Activated CD8-positive, alpha-beta T cell treated with anti-CD3 and anti-CD28 coated beads, Interleukin-2, amount 10 ng/mL, durations not matched to agents 7 days and 5 days (primary cell): ENCODE results near the gene ZCWPW1. TPM values are rescaled to one million over a fixed set of nuclear protein-coding genes. Genes with fewer than 3 reads are reported as not detected.

Source experiments
- ATAC-seq: fragments of 150-1000 bp; cut with Tn5 transposase; one replicate; pipeline ENCODE4 v1.10.0; 2021; ENCODE audit warnings: moderate library complexity
- CTCF ChIA-PET: fragments of 350-600 bp; sonication (Branson Sonifier 250); formaldehyde crosslinking; loops from one replicate; lab custom pipeline; 2021; ENCODE audit warnings: antibody characterized with exemption; lab: Charles Lee
- POLR2A ChIA-PET: fragments of 350-600 bp; sonication (Branson Sonifier 250); formaldehyde crosslinking; loops from one replicate; lab custom pipeline; 2021; ENCODE audit warnings: antibody characterized with exemption; lab: Charles Lee
- DNase-seq: peaks from one replicate; pipeline ENCODE4 v3.0.0-alpha.2; 2020
- H3K27ac Mint-ChIP-seq: one replicate; pipeline ENCODE4 v1.8.0; 2021; ENCODE audit warnings: mild to moderate bottlenecking, mixed read lengths
- H3K27me3 Mint-ChIP-seq: one replicate; pipeline ENCODE4 v1.8.0; 2021; ENCODE audit warnings: low read depth, mixed read lengths
- H3K36me3 Mint-ChIP-seq: one replicate; pipeline ENCODE4 v1.8.0; 2021; ENCODE audit warnings: low read depth, mixed read lengths
- H3K4me1 Mint-ChIP-seq: one replicate; pipeline ENCODE4 v1.8.0; 2021; ENCODE audit warnings: low read depth, mixed read lengths
- H3K4me3 Mint-ChIP-seq: one replicate; pipeline ENCODE4 v1.8.0; 2021; ENCODE audit warnings: mild to moderate bottlenecking, mixed read lengths
- H3K9me3 Mint-ChIP-seq: one replicate; pipeline ENCODE4 v1.8.0; 2022; ENCODE audit warnings: mixed read lengths; ENCODE audit not compliant: insufficient read depth
- total RNA-seq, 2 experiments: library from RNA; stranded (reverse); gene quantifications; one replicate each; pipeline ENCODE4 v1.2.3, GENCODE V29; 2021

ZCWPW1 gene, protein sequence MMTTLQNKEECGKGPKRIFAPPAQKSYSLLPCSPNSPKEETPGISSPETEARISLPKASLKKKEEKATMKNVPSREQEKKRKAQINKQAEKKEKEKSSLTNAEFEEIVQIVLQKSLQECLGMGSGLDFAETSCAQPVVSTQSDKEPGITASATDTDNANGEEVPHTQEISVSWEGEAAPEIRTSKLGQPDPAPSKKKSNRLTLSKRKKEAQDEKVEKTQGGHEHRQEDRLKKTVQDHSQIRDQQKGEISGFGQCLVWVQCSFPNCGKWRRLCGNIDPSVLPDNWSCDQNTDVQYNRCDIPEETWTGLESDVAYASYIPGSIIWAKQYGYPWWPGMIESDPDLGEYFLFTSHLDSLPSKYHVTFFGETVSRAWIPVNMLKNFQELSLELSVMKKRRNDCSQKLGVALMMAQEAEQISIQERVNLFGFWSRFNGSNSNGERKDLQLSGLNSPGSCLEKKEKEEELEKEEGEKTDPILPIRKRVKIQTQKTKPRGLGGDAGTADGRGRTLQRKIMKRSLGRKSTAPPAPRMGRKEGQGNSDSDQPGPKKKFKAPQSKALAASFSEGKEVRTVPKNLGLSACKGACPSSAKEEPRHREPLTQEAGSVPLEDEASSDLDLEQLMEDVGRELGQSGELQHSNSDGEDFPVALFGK
- total RNA-seq, result 1 to 10 TPM; 2.6 to 2.8 TPM

DNA sequence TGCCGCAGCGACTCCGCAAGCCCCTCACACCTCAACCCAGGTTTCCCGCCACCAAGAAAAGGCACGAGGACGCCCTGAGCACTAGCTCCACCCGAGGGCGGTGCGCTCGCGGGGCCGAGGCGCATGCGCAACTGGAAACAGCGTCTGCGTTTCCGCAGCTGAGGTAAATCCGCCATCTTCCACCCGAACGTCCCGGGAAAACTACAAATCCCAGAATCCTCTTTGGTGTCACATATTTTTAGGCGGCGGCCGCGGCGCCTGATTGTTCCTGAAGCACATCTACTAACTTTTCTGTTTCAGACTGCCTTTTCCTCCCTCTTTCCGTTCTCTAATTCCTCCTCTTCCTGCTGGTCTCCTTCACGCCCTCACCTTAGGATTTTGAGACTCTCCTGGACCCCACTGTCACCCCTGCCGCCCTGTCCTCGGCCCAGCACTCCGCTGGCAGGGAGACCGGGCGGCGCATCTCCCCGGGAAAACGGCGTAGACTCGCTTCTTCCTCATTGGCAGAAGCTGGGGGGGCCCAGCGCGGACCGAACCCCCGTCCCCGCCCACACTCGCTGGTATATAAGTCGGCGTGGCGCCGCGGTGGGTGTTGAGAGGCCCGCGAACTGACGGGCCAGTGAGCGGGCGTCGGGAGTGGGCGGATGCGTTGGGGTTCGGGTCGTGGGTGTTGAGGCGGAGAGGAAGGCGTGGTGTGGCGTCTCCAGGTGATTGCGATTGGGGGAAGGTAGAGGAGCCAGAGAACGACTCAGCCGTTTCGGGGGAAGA lies at the start of gene ZCWPW1:
Gene ZCWPW1 (minus strand): TSS at position 505 of the 768 bp plus-strand sequence. CDS start 8,054 bp downstream, outside the sequence.
- ATAC-seq, result peak; percentile 68
- ChIA-PET POLR2A (interaction anchor here (0.6 to 2.4 kb wide), 31 partner anchors 8 to 923 kb away, joined by 3 to 17 read pairs (median 5); partner anchors contain the start of genes AGFG2, AP4M1, FBXO24 and GPC2), CTCF (interaction anchor here (0.6 to 2.3 kb wide), 11 partner anchors 8 to 299 kb away, joined by 3 to 17 read pairs (median 4); partner anchors contain the start of gene POP7)
- Mint-ChIP-seq H3K4me1 (peaks cover 36% of the 10 kb centered on the region), H3K4me3 (peak within 1 kb of the TSS; percentile 98), H3K27me3 (peaks cover 6% of the 10 kb centered on the region), H3K27ac (peak within 1 kb of the TSS; percentile 100), H3K9me3 (peaks cover 3% of the 10 kb centered on the region), H3K36me3 (peaks cover 39% of the 10 kb centered on the region)
- peak; percentile 97 for DNase-seq

DNA sequence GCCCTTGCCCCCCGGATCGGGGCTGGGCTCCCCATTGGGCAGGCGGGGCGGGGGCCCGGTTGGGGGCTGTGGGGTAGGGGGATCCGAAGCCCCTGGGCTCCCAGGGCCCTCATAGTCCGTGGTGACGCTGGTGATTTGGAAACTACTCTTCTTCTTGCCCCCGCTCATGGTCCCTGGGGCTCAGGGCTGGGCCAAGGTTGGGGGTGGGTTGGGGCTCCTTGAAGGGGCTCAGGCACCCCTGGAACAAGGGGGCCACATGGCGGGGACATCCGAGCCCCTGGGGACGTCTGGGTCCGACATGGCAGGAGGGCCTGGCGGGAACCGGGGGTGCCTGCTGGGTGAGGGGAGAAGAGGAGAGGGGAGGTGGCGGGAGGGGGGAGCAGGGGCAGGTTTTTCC lies 49.4 kb upstream of the ZCWPW1 start:
- H3K27ac Mint-ChIP-seq, result peak overlapping the region; percentile 92
- peak; percentile 35 for DNase-seq
- CTCF ChIA-PET, result interaction anchor here (1.0 to 4.9 kb wide), 9 partner anchors 18 to 374 kb away, joined by 3 to 29 read pairs (median 5); partner anchors contain the start of gene SLC12A9

DNA sequence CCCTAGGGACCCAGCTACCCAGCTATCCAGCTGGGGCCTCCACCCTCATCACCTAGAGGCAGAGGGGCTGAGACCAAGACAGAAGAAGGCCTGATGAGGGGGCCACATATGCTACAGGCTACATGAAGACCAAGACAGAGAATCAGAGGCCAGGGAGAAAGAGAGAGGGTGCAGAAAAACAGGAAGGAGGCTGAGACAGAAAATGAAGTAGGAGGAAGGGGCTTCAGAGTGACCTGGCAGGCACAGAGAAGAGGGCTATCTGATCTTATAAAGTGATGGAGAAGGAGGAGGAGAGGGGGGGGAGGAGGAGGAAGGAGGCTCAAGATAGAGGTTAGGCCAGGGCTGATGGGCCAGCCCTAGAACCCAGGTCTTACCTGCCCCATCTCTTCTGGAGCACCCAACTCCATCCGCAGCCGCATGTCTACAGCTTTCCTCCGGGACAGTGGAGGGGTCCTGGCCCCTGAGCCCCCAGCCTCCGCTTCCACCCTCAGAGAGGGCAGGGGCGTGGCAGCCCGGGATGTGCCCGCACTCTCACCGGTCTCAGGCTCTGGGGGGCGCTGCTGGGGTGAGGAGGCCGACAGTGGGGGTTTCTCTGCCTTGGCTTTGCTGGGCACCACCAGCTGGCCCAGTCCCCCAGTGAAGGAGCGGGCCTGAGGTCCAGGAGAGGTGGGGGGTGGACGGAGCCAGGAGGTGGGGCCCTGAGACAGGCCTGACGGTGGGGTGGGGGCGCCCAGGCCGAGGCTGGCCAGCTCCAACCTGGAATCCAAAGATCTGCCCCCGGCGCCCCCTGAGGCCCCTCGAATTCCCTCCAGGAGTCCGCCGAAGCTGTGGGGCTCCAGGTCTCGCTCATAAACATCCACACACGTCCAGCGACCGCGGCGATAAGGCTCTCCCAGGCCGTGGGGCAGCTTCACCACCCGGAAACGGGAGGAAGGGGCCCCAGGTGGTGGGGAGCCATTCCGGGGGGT lies 48.7 kb upstream of the ZCWPW1 start:
- ChIA-PET POLR2A (interaction anchor here (0.7 to 2.5 kb wide), 9 partner anchors 17 to 109 kb away, joined by 3 to 12 read pairs (median 3); partner anchors contain the start of gene FBXO24), CTCF (interaction anchor here (0.7 to 4.9 kb wide), 13 partner anchors 17 to 375 kb away, joined by 3 to 29 read pairs (median 4); partner anchors contain the start of genes FBXO24, MOSPD3, PPP1R35 and SLC12A9)
- H3K4me1 Mint-ChIP-seq, result peaks cover 42% of the 10 kb centered on the region
- peaks cover 38% of the 10 kb centered on the region for H3K36me3 Mint-ChIP-seq
- ATAC-seq (no peak), DNase-seq (peak; percentile 69)
- no peaks in the 10 kb centered on the region for H3K9me3 Mint-ChIP-seq
- peak overlapping the region; percentile 98 for H3K4me3 Mint-ChIP-seq
- H3K27ac Mint-ChIP-seq, result peak overlapping the region; percentile 67
- no peaks in the 10 kb centered on the region for H3K27me3 Mint-ChIP-seq

More for the DNA sequence above, 49.4 kb upstream of the ZCWPW1 start:
- no peak for ATAC-seq
- peak overlapping the region; percentile 98 for H3K4me3 Mint-ChIP-seq
- no peaks in the 10 kb centered on the region for H3K9me3 Mint-ChIP-seq
- H3K36me3 Mint-ChIP-seq, result peaks cover 35% of the 10 kb centered on the region
- H3K4me1 Mint-ChIP-seq, result peaks cover 45% of the 10 kb centered on the region
- POLR2A ChIA-PET, result interaction anchor here (0.9 to 2.5 kb wide), 7 partner anchors 38 to 88 kb away, joined by 3 to 12 read pairs (median 3); no protein-coding TSS in a partner anchor
- H3K27me3 Mint-ChIP-seq, result no peaks in the 10 kb centered on the region

DNA sequence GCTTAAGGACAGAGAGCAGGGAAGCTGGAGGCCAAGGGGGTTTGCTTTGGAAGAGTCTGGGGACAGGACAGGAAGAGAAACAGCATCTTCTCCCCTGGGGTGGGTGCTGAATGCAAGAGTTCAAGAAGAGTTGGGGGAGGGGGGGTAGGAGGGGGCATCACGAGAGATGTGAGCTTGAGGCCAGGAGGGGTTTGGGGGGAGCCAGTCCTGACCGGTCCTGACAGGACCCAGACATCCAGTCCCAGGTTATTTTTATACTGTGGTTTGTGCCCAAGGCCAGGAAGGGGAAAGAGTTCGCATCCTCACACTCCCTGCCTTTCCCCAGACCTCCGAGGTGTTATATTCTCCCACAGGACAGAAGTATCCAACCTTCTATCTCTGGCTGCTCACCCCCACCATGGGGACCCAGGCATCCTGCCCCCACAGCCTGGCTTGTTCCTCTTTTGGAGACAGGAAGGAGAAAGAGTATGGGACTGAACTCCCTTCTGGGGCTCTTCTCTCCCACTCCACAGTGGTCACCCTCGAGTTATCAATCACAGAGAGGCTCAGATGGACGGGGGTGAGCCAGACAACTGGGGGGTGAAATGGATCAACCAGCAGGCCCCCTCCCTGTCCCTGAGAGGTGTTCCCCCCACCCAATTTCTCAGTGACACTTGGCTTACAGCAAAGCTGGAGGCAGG lies 47.7 kb upstream of the ZCWPW1 start:
- no peaks in the 10 kb centered on the region for H3K9me3 Mint-ChIP-seq
- DNase-seq (no peak), ATAC-seq (no peak)
- peak overlapping the region; percentile 98 for H3K4me3 Mint-ChIP-seq
- ChIA-PET POLR2A (interaction anchor here (0.7 to 1.4 kb wide), 5 partner anchors 16 to 84 kb away, joined by 3 to 5 read pairs (median 3); no protein-coding TSS in a partner anchor), CTCF (interaction anchor here (0.7 to 4.9 kb wide), 10 partner anchors 16 to 216 kb away, joined by 3 to 29 read pairs (median 4); partner anchors contain the start of genes FBXO24, MOSPD3 and PPP1R35)
- peak overlapping the region; percentile 84 for H3K27ac Mint-ChIP-seq
- no peaks in the 10 kb centered on the region for H3K27me3 Mint-ChIP-seq
- peaks cover 42% of the 10 kb centered on the region for H3K36me3 Mint-ChIP-seq
- H3K4me1 Mint-ChIP-seq, result peaks cover 44% of the 10 kb centered on the region

DNA sequence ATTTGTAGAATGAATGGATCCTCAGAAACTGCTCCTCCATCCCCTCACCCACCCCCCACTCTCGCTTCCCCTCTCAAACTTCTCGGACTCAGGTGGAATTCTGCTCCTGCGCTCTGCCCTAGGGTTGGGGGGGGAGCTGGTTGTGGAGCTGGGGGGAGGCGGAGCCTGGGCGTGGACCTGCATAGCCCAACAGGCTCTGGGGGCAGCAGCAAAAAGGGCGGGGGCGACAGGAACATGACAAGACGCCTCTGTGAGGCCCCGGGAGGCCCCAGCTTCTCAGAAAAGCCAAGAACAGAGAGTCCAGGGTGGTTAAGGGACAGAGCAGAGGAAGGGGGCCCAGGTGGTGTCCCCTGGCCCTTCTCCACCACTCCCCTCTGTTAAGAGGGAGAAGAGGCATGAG lies 47.0 kb upstream of the ZCWPW1 start:
- POLR2A ChIA-PET, result interaction anchor here (0.7 to 1.1 kb wide), 2 partner anchors 32 to 84 kb away, joined by 3 read pairs; no protein-coding TSS in a partner anchor
- ATAC-seq (no peak), DNase-seq (peak; percentile 40)
- H3K36me3 Mint-ChIP-seq, result peaks cover 45% of the 10 kb centered on the region
- peak overlapping the region; percentile 84 for H3K27ac Mint-ChIP-seq
- H3K27me3 Mint-ChIP-seq, result no peaks in the 10 kb centered on the region
- CTCF ChIA-PET, result interaction anchor here (0.8 to 4.9 kb wide), 3 partner anchors 18 to 113 kb away, joined by 3 to 29 read pairs (median 3); no protein-coding TSS in a partner anchor
- H3K9me3 Mint-ChIP-seq, result no peaks in the 10 kb centered on the region
- H3K4me3 Mint-ChIP-seq, result peak overlapping the region; percentile 98
- peaks cover 44% of the 10 kb centered on the region for H3K4me1 Mint-ChIP-seq

DNA sequence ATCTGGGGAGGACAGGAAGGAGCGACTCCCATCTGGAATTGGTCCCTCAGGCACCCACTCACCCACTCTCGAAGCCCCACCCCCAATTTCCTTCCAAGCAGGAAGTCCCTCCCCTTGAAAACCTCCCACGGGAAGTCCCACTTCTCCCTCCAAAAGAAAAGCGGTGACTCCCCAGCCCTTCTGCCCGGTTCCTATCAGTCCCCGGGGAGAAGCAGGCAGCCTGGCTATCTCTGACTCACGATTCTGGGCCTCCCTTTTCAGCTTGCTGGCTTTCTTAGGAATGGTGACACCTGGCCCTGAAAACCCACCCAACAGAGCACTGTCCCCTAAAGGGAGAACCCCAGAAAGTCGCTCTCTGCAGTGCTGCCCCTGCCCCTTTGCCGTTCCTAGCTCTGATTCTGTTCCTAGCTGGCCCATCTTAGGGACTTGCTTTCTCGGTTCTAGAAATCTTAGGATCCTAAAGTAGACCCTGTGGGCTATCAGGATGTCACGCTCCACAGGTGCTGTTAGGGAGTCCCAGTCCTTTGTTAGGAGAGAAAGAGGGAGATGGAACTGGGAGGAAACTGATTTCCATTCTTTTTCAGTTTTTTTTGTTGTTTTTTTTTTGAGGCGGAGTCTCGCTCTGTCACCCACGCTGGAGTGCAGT lies 44.5 kb upstream of the ZCWPW1 start:
- no peak for ATAC-seq
- no peaks in the 10 kb centered on the region for H3K9me3 Mint-ChIP-seq
- peaks cover 41% of the 10 kb centered on the region for H3K4me1 Mint-ChIP-seq

DNA sequence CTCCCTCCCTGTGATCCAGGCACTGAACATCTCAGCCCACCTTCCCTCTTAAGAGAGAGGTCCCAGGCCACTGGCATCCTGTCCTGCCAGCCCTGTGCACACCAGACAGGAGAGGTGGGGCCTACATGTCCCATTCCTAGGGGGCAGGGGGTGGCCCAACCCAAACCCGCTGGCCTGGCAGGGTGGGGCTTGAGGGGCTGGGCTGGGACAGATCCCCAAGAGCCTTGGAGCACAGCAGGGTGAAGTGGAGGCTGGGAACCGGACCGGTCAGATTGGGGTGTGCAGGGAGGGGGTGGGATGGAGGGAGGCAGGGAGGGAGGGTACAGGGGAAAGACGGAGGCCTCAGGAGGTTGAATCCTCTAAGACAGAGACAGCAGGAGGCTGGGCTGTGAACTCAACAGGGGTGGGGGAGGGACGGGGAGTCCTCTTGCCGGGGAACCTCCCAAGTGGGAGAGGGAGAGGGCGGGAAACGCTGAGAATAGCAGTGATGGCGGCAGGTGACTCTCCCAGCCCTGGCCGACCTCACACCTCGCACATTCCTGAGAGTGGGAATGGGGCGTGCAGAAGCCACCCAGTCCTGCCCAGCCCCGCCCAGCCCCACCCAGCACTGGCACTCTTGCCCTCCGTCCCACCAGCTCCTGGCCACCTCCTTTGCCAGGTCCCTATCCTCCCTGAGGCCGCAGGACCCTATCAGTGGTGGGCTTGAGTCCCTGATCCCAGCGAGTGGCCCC lies 43.8 kb upstream of the ZCWPW1 start:
- POLR2A ChIA-PET, result no interaction called here
- CTCF ChIA-PET, result interaction anchor here (3.4 kb wide), 1 partner anchor 10 kb away, joined by 19 read pairs; no protein-coding TSS in a partner anchor
- peaks cover 41% of the 10 kb centered on the region for H3K4me1 Mint-ChIP-seq
- H3K27me3 Mint-ChIP-seq, result no peaks in the 10 kb centered on the region
- no peak for DNase-seq
- no peak overlapping the region for H3K4me3 Mint-ChIP-seq
- ATAC-seq, result no peak
- H3K27ac Mint-ChIP-seq, result no peak overlapping the region
- H3K36me3 Mint-ChIP-seq, result peaks cover 58% of the 10 kb centered on the region
- no peaks in the 10 kb centered on the region for H3K9me3 Mint-ChIP-seq

More for the DNA sequence above, 44.5 kb upstream of the ZCWPW1 start:
- ChIA-PET POLR2A (interaction anchor here (0.6 to 0.7 kb wide), 2 partner anchors 114 to 253 kb away, joined by 3 read pairs; no protein-coding TSS in a partner anchor), CTCF (interaction anchor here (1.7 kb wide), 1 partner anchor 91 kb away, joined by 4 read pairs; no protein-coding TSS in a partner anchor)
- Mint-ChIP-seq H3K27me3 (no peaks in the 10 kb centered on the region), H3K27ac (no peak overlapping the region), H3K36me3 (peaks cover 57% of the 10 kb centered on the region), H3K4me3 (no peak overlapping the region)
- no peak for DNase-seq

DNA sequence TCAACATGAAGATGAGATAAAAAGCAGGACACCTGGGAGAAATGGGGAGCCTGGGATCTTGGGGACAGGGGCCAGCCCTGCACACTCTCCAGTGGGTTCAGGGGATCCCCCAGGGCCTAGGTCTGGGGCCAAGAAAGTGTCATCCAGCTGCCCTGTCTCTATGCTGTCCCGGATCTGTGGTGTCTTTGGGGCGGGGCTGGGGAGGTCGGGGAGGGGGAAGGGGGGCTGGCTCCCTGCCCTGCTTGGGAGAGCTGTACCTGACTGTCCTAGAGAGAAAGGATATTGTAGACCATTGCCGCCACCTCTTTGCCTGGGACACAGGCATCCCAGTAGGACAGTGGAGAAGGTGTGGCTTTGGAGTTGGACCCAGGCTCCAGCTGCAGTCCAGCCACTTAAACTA lies 42.5 kb upstream of the ZCWPW1 start:
- peaks cover 54% of the 10 kb centered on the region for H3K36me3 Mint-ChIP-seq
- peaks cover 32% of the 10 kb centered on the region for H3K4me1 Mint-ChIP-seq
- no peak overlapping the region for H3K4me3 Mint-ChIP-seq
- ChIA-PET CTCF (interaction anchor here (0.8 to 4.9 kb wide), 4 partner anchors 9 to 255 kb away, joined by 3 to 47 read pairs (median 16); partner anchors contain the start of gene TSC22D4), POLR2A (no interaction called here)
- DNase-seq, result no peak
- H3K27me3 Mint-ChIP-seq, result no peaks in the 10 kb centered on the region
- no peak for ATAC-seq
- no peaks in the 10 kb centered on the region for H3K9me3 Mint-ChIP-seq
- peak overlapping the region; percentile 34 for H3K27ac Mint-ChIP-seq
